NCI-H2196 (cell line): ENCODE results near the gene KIR3DL3.
"Not testable (repeated sequence)": the region's sequence is repeated elsewhere in the genome, so short reads cannot be mapped to it uniquely, and the experiment has no call there.

Source experiments
- DNase-seq: peaks from one replicate; lab custom pipeline; 2025; ENCODE audit not compliant: unreplicated experiment; lab: John Stamatoyannopoulos, UW

The KIR3DL3 gene

GRCh38 chr19:54775830-54776229, 51.6 kb downstream of the KIR3DL3 start:
- DNase-seq: not testable (repeated sequence)

GRCh38 chr19:54777851-54778250, 53.6 kb downstream of the KIR3DL3 start:
- not testable (repeated sequence) for DNase-seq

GRCh38 chr19:54778896-54779295, 54.7 kb downstream of the KIR3DL3 start:
- not testable (repeated sequence) for DNase-seq

GRCh38 chr19:54782916-54783315, 58.7 kb downstream of the KIR3DL3 start:
- DNase-seq: not testable (repeated sequence)
